SH-SY5Y (cell line): ENCODE results near the gene A4GALT.

Experiments used
- GATA2 ChIP-seq: IDR thresholded peaks from 2 replicates; pipeline ENCODE4 v1.6.1; 2011; ENCODE audit warnings: mild to moderate bottlenecking, low read depth, low read length
- GATA3 ChIP-seq: IDR thresholded peaks from 2 replicates; pipeline ENCODE4 v1.6.1; 2011; ENCODE audit warnings: low read depth, mild to moderate bottlenecking, low read length, moderate library complexity

Gene A4GALT

GRCh38 chr22:42714768-42715390, 5.8 kb downstream of the A4GALT start:
- no peak for TF ChIP-seq GATA3
- no peak for TF ChIP-seq GATA2

- TF ChIP-seq GATA2 (no peak), GATA3 (no peak)
Measured at GRCh38 chr22:42714308-42714707, 6.4 kb downstream of the A4GALT start.

- no peak for TF ChIP-seq GATA2
- TF ChIP-seq GATA3 = no peak
Measured at GRCh38 chr22:42711895-42712837, 8.5 kb downstream of the A4GALT start.

- TF ChIP-seq GATA3 (no peak), GATA2 (no peak)
Measured at GRCh38 chr22:42711281-42711731, 9.4 kb downstream of the A4GALT start.

- no peak for TF ChIP-seq GATA3
- TF ChIP-seq GATA2 = no peak
Measured at GRCh38 chr22:42708417-42708816, 12.3 kb downstream of the A4GALT start.

GRCh38 chr22:42707496-42707895, 13.2 kb downstream of the A4GALT start:
- TF ChIP-seq GATA3 (no peak), GATA2 (no peak)

- no peak for TF ChIP-seq GATA3
- TF ChIP-seq GATA2 = no peak
Measured at GRCh38 chr22:42704896-42705295, 15.8 kb downstream of the A4GALT start.

- no peak for TF ChIP-seq GATA3
- no peak for TF ChIP-seq GATA2
Measured at GRCh38 chr22:42702675-42703074, 18.0 kb downstream of the A4GALT start.

- no peak for TF ChIP-seq GATA3
- TF ChIP-seq GATA2 = no peak
Measured at GRCh38 chr22:42701694-42702093, 19.0 kb downstream of the A4GALT start.

- TF ChIP-seq GATA3 (no peak), GATA2 (no peak)
Measured at GRCh38 chr22:42700901-42701300, 19.8 kb downstream of the A4GALT start.

- TF ChIP-seq GATA3 (no peak), GATA2 (no peak)
Measured at GRCh38 chr22:42700355-42700754, 20.3 kb downstream of the A4GALT start.

GRCh38 chr22:42699976-42700352, 20.7 kb downstream of the A4GALT start:
- TF ChIP-seq GATA2 = no peak
- no peak for TF ChIP-seq GATA3

GRCh38 chr22:42699281-42699975, 21.2 kb downstream of the A4GALT start:
- TF ChIP-seq GATA2 (no peak), GATA3 (no peak)

- no peak for TF ChIP-seq GATA3
- no peak for TF ChIP-seq GATA2
Measured at GRCh38 chr22:42697542-42698013, 23.1 kb downstream of the A4GALT start.
